ENCODE results near the gene SYT2. TPM values are rescaled to one million over a fixed set of nuclear protein-coding genes. Genes with fewer than 3 reads are reported as not detected.

The SYT2 gene
- total RNA-seq, 1 experiment from 2014 or later: 0.09 TPM

DNA sequence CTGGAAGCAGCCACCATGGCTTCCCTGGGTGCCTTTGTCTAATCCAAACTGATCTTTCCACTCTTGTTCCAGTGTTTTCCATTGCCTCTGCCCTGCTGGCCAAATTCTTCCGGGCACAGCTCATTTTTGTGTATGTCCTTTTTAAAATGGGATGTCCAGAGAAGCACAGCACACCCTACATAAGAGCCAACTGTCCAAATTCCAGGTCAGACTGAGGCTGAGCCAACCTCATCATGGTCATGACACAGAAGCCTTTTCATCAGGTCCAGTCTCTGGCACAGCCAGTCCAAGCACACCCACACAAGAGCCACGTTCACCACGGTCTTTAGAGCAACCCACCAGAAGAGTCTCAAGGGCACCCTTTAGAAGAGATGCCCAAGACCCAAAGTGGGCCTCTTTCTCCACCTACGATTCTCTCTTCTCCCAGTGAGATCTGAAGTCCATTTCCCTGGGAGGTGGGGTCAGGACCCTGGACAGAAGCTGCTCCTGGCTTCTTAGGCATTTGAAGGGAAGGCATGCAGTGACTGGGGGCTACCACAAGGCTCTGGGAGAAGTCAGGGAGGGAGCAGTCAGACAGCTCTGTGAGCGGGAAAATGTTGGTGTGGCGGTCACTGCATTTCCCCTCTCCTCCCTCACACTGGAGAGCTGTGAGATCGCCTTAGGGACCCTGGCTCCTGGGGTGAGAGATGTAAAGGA lies 53.2 kb downstream of the SYT2 start:
- H3K4me3 ChIP-seq (ENCODE audit: low read depth, low read length): no peak overlapping the region

DNA sequence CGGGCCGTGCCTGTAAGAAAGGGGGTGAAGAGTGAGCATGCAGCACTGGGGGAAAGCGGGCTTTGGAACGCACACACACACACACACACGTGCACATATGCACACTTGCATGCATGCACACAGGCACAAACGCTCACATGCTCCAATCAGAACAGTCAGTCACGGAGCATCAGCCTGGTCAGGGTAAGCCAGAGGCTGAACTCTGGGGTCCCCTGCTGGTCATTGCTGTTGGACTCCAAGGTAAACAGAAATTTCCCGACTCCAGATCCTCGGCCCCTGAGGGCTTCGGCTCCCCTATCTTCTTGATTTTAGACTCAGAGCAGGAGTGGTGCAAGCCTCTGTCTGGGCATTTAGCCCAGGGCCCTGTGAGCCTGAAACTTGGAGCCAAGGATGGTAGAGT lies 54.2 kb downstream of the SYT2 start:
- H3K9me3 Mint-ChIP-seq (ENCODE audit: unreplicated experiment): no peaks in the 10 kb centered on the region
- Histone ChIP-seq H3K4me3 (ENCODE audit: low read depth, low read length) (no peak overlapping the region), H3K27me3 (replicated peaks; ENCODE audit: control insufficient read depth, insufficient read depth, low read length) (no peaks in the 10 kb centered on the region; the same call in 1 of the 2 replicates), H3K9me3 (no peaks in the 10 kb centered on the region), H3K4me1 (no peaks in the 10 kb centered on the region), H3K36me3 (ENCODE audit: control insufficient read depth, insufficient read depth, low read length) (no peaks in the 10 kb centered on the region)
- peaks cover 4% of the 10 kb centered on the region for H3K36me3 Mint-ChIP-seq (ENCODE audit: insufficient read depth, unreplicated experiment)
- DNase-seq: peak; percentile 55 to 59
- peaks cover 16% of the 10 kb centered on the region for H3K27me3 Mint-ChIP-seq (ENCODE audit: insufficient read depth, unreplicated experiment)
- ChIA-PET POLR2A (no interaction called here), CTCF (no interaction called here)
- no peak overlapping the region for H3K27ac Mint-ChIP-seq (ENCODE audit: unreplicated experiment)
- H3K4me3 Mint-ChIP-seq (ENCODE audit: unreplicated experiment): no peak overlapping the region
- H3K4me1 Mint-ChIP-seq (ENCODE audit: low read depth, unreplicated experiment): no peaks in the 10 kb centered on the region
- BruUV-seq (replicated peaks): no TSS peak
- peak; percentile 35 to 75 for TF ChIP-seq CTCF (IDR thresholded peaks at IDR 0.05; ENCODE audit: insufficient read depth in 1 of 2, low read depth in 1 of 2, low read length in 1 of 2, severe bottlenecking in 1 of 2, unreplicated experiment in 1 of 2)
- intact Hi-C loops (cut with micrococcal nuclease; ENCODE audit: unreplicated experiment): loop anchor here (5.0 kb wide), 1 partner anchor 194 kb away; no protein-coding TSS in a partner anchor

More for the DNA sequence above, 53.2 kb downstream of the SYT2 start:
- intact Hi-C loops (cut with micrococcal nuclease; ENCODE audit: unreplicated experiment): loop anchor here (1.0 to 5.0 kb wide), 2 partner anchors 36 to 195 kb away; no protein-coding TSS in a partner anchor
- Mint-ChIP-seq H3K4me1 (ENCODE audit: low read depth, unreplicated experiment) (no peaks in the 10 kb centered on the region), H3K27me3 (ENCODE audit: insufficient read depth, unreplicated experiment) (peaks cover 18% of the 10 kb centered on the region), H3K4me3 (ENCODE audit: unreplicated experiment) (no peak overlapping the region), H3K27ac (ENCODE audit: unreplicated experiment) (no peak overlapping the region), H3K36me3 (ENCODE audit: insufficient read depth, unreplicated experiment) (peaks cover 4% of the 10 kb centered on the region), H3K9me3 (ENCODE audit: unreplicated experiment) (no peaks in the 10 kb centered on the region)
- no TSS peak for BruUV-seq (replicated peaks)
- DNase-seq: peak; percentile 60 to 73
- H3K27me3 ChIP-seq (replicated peaks; ENCODE audit: control insufficient read depth, insufficient read depth, low read length): no peaks in the 10 kb centered on the region; the same call in 1 of the 2 replicates
- POLR2A ChIA-PET: no interaction called here
- CTCF ChIA-PET: interaction anchor here (0.9 to 1.2 kb wide), 3 partner anchors 9 to 63 kb away, joined by 3 to 11 read pairs (median 5); no protein-coding TSS in a partner anchor
- H3K4me1 ChIP-seq: no peaks in the 10 kb centered on the region
- H3K9me3 ChIP-seq: no peaks in the 10 kb centered on the region
- no peaks in the 10 kb centered on the region for H3K36me3 ChIP-seq (ENCODE audit: control insufficient read depth, insufficient read depth, low read length)
- TF ChIP-seq CTCF (IDR thresholded peaks at IDR 0.05; ENCODE audit: insufficient read depth in 1 of 2, low read depth in 1 of 2, low read length in 1 of 2, severe bottlenecking in 1 of 2, unreplicated experiment in 1 of 2): peak; percentile 44 to 45

DNA sequence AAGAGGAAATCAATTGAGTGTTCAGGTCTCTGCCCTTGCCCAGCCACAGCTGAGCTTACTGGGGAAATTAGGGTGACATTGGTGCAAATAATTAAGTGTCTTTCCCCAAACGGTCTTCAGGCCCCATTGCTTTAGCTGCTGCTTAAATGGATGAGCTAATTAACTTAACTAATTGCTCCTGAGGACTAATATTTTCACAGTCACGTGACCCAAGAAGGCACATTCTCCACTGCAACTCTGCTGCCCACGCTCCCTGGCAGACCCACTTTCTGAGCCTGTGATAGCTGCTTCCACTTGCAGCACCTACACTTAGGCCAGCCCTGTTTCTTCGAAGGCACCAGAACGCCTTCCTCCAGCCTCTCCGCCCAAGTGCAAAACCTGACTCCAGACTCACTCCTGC lies 56.2 kb downstream of the SYT2 start:
- no peak for TF ChIP-seq CTCF (IDR thresholded peaks at IDR 0.05; ENCODE audit: insufficient read depth in 1 of 2, low read depth in 1 of 2, low read length in 1 of 2, severe bottlenecking in 1 of 2, unreplicated experiment in 1 of 2)
- no TSS peak for BruUV-seq (replicated peaks)
- Histone ChIP-seq H3K36me3 (ENCODE audit: control insufficient read depth, insufficient read depth, low read length) (no peaks in the 10 kb centered on the region), H3K9me3 (no peaks in the 10 kb centered on the region), H3K4me3 (ENCODE audit: low read depth, low read length) (no peak overlapping the region), H3K4me1 (no peaks in the 10 kb centered on the region), H3K27me3 (replicated peaks; ENCODE audit: control insufficient read depth, insufficient read depth, low read length) (no peaks in the 10 kb centered on the region; the same call in 1 of the 2 replicates)
- Mint-ChIP-seq H3K9me3 (ENCODE audit: unreplicated experiment) (no peaks in the 10 kb centered on the region), H3K36me3 (ENCODE audit: insufficient read depth, unreplicated experiment) (peaks cover 4% of the 10 kb centered on the region), H3K27me3 (ENCODE audit: insufficient read depth, unreplicated experiment) (peaks cover 23% of the 10 kb centered on the region), H3K4me3 (ENCODE audit: unreplicated experiment) (no peak overlapping the region), H3K27ac (ENCODE audit: unreplicated experiment) (no peak overlapping the region), H3K4me1 (ENCODE audit: low read depth, unreplicated experiment) (no peaks in the 10 kb centered on the region)
- DNase-seq: no peak
- ChIA-PET CTCF (interaction anchor here (0.7 kb wide), 1 partner anchor 49 kb away, joined by 3 read pairs; no protein-coding TSS in a partner anchor), POLR2A (no interaction called here)
- intact Hi-C loops (cut with micrococcal nuclease; ENCODE audit: unreplicated experiment): no loop called here
